Mesenchymal stem cell (in vitro differentiated cells and primary cell): Measurements from ENCODE around the gene ANKRD29.

Experiments
- DNase-seq: peaks from one replicate; pipeline ENCODE4 v3.0.0-alpha.2; 2013
- H2AFZ ChIP-seq: one replicate; pipeline ENCODE4 v1.6.1; 2013; ENCODE audit warnings: low read depth, mild to moderate bottlenecking, control low read depth, inconsistent platforms, low read length, moderate library complexity
- H2AK5ac ChIP-seq: 2 replicates; pipeline ENCODE4 v1.6.1; 2013; ENCODE audit warnings: low read length, moderate library complexity, mild to moderate bottlenecking, inconsistent platforms; ENCODE audit not compliant: severe bottlenecking
- H2BK120ac ChIP-seq: one replicate; pipeline ENCODE4 v1.6.1; 2013; ENCODE audit warnings: low read depth, mild to moderate bottlenecking, inconsistent platforms, low read length, moderate library complexity
- H2BK12ac ChIP-seq, 2 experiments: one replicate each; pipeline ENCODE4 v1.6.1; 2013; ENCODE audit warnings: inconsistent platforms in 2 of 2, low read length in 2 of 2, mild to moderate bottlenecking in 2 of 2, moderate library complexity in 2 of 2, control low read depth in 1 of 2
- H2BK15ac ChIP-seq: one replicate; pipeline ENCODE4 v1.6.1; 2013; ENCODE audit warnings: mild to moderate bottlenecking, low read depth, inconsistent platforms; ENCODE audit not compliant: poor library complexity, severe bottlenecking
- H2BK5ac ChIP-seq: 2 replicates; pipeline ENCODE4 v1.6.1; 2013; ENCODE audit warnings: low read depth, mild to moderate bottlenecking, low read length, control low read depth, inconsistent platforms; ENCODE audit not compliant: poor library complexity, severe bottlenecking
- H3K14ac ChIP-seq, 2 experiments: one replicate each; pipeline ENCODE4 v1.6.1; 2013; ENCODE audit warnings: inconsistent platforms in 2 of 2, low read length in 2 of 2, control low read depth in 1 of 2, mild to moderate bottlenecking in 1 of 2, moderate library complexity in 1 of 2
- H3K18ac ChIP-seq, 2 experiments: one replicate each; pipeline ENCODE4 v1.6.1; 2013; ENCODE audit warnings: inconsistent platforms in 2 of 2, low read length in 2 of 2, control low read depth in 1 of 2, low read depth in 1 of 2, mild to moderate bottlenecking in 1 of 2
- H3K23ac ChIP-seq, 2 experiments: one replicate each; pipeline ENCODE4 v1.6.1; 2013; ENCODE audit warnings: inconsistent platforms in 2 of 2, low read length in 2 of 2, mild to moderate bottlenecking in 2 of 2, moderate library complexity in 2 of 2, control low read depth in 1 of 2
- H3K27ac ChIP-seq: 2 replicates; pipeline ENCODE4 v1.5.1; 2013; ENCODE audit warnings: mild to moderate bottlenecking, moderate library complexity, low read length, control low read depth, inconsistent platforms; ENCODE audit not compliant: poor library complexity, severe bottlenecking
- H3K27me3 ChIP-seq, 2 experiments: 2 replicates each; pipeline versions ENCODE4 v1.6.1 to v1.7.0; 2013; ENCODE audit warnings: low read length in 2 of 2, mild to moderate bottlenecking in 2 of 2, moderate library complexity in 2 of 2, control low read depth in 1 of 2, inconsistent platforms in 1 of 2; ENCODE audit not compliant: control insufficient read depth in 1 of 2, insufficient read depth in 1 of 2
- H3K36me3 ChIP-seq, 2 experiments: 2 replicates each; pipeline versions ENCODE4 v1.6.1 to v1.7.0; 2013; ENCODE audit warnings: low read length in 2 of 2, control low read depth in 1 of 2, inconsistent platforms in 1 of 2, low read depth in 1 of 2, mild to moderate bottlenecking in 1 of 2; ENCODE audit not compliant: insufficient read depth in 2 of 2, control insufficient read depth in 1 of 2
- H3K4ac ChIP-seq, 2 experiments: one replicate each; pipeline ENCODE4 v1.6.1; 2013; ENCODE audit warnings: inconsistent platforms in 2 of 2, low read length in 2 of 2, mild to moderate bottlenecking in 2 of 2, moderate library complexity in 2 of 2, control low read depth in 1 of 2, low read depth in 1 of 2
- H3K4me1 ChIP-seq: 2 replicates; pipeline ENCODE4 v1.6.1; 2013; ENCODE audit warnings: low read depth, low read length, control low read depth; ENCODE audit not compliant: control insufficient read depth, insufficient read depth
- H3K4me2 ChIP-seq: 2 replicates; pipeline ENCODE4 v1.6.1; 2013; ENCODE audit warnings: low read length, mild to moderate bottlenecking, inconsistent platforms; ENCODE audit not compliant: poor library complexity, severe bottlenecking
- H3K4me3 ChIP-seq, 2 experiments: 2 replicates each; pipeline versions ENCODE4 v1.5.1 to v1.7.0; 2013; ENCODE audit warnings: low read length in 2 of 2, mild to moderate bottlenecking in 2 of 2, control low read depth in 1 of 2, low read depth in 1 of 2; ENCODE audit not compliant: insufficient read depth in 1 of 2
- H3K79me1 ChIP-seq: replicated peaks from 2 replicates; pipeline ENCODE4 v1.6.1; 2013; ENCODE audit warnings: mild to moderate bottlenecking, control low read depth, low read length, inconsistent platforms; ENCODE audit not compliant: poor library complexity, severe bottlenecking
- H3K9ac ChIP-seq: 2 replicates; pipeline ENCODE4 v1.7.0; 2013; ENCODE audit warnings: mild to moderate bottlenecking, low read length, moderate library complexity
- H3K9me3 ChIP-seq: 2 replicates; pipeline ENCODE4 v1.7.0; 2013; ENCODE audit warnings: mild to moderate bottlenecking, low read length; ENCODE audit not compliant: control insufficient read depth
- H4K8ac ChIP-seq: one replicate; pipeline ENCODE4 v1.6.1; 2013; ENCODE audit warnings: inconsistent platforms, mild to moderate bottlenecking, low read length, moderate library complexity
- H4K91ac ChIP-seq: one replicate; pipeline ENCODE4 v1.6.1; 2013; ENCODE audit warnings: mild to moderate bottlenecking, low read length, inconsistent platforms
- WGBS: methylation state at CpG from one replicate; pipeline ENCODE4 v1.1.7; 2013; ENCODE audit warnings: mixed read lengths; 5-methylcytosine and 5-hydroxymethylcytosine counted together

ANKRD29 gene

GRCh38 chr18:23635283-23636070 lies 27.2 kb downstream of the ANKRD29 start:
- H2AK5ac ChIP-seq: no peak overlapping the region
- H2BK12ac ChIP-seq: no peak overlapping the region
- H3K9ac ChIP-seq: no peak overlapping the region
- H4K8ac ChIP-seq: no peak overlapping the region
- H2BK5ac ChIP-seq: no peak overlapping the region
- no peak overlapping the region for H3K18ac ChIP-seq
- H2BK15ac ChIP-seq: no peak overlapping the region
- H3K23ac ChIP-seq: no peak overlapping the region
- H3K27me3 ChIP-seq: no peaks in the 10 kb centered on the region
- H2BK120ac ChIP-seq: no peak overlapping the region
- peaks cover 0 to 14% of the 10 kb centered on the region in 2 experiments for H3K36me3 ChIP-seq
- H3K4me3 ChIP-seq: no peak overlapping the region
- no peak overlapping the region for H3K4me2 ChIP-seq
- DNase-seq: no peak
- H3K27ac ChIP-seq: no peak overlapping the region
- H4K91ac ChIP-seq: no peak overlapping the region
- no peak overlapping the region for H2AFZ ChIP-seq
- H3K4ac ChIP-seq: no peak overlapping the region
- H3K9me3 ChIP-seq: no peaks in the 10 kb centered on the region
- H3K79me1 ChIP-seq: no peaks in the 10 kb centered on the region
- H3K4me1 ChIP-seq: peaks cover 5% of the 10 kb centered on the region
- no peak overlapping the region for H3K14ac ChIP-seq
- 62% methylated on average over 3 of the region's 6 CpGs for WGBS

- Histone ChIP-seq H3K14ac (no peak overlapping the region), H2BK15ac (no peak overlapping the region), H3K23ac (no peak overlapping the region), H3K4me2 (no peak overlapping the region), H2BK12ac (no peak overlapping the region), H4K8ac (no peak overlapping the region), H2AK5ac (no peak overlapping the region), H3K27ac (no peak overlapping the region), H3K9ac (no peak overlapping the region), H3K27me3 (no peaks in the 10 kb centered on the region), H3K4ac (no peak overlapping the region), H3K36me3 (peaks cover 0 to 13% of the 10 kb centered on the region in 2 experiments), H2BK120ac (no peak overlapping the region), H3K9me3 (no peaks in the 10 kb centered on the region), H2AFZ (no peak overlapping the region), H3K79me1 (no peaks in the 10 kb centered on the region), H2BK5ac (no peak overlapping the region), H4K91ac (no peak overlapping the region), H3K4me1 (peaks cover 8% of the 10 kb centered on the region), H3K18ac (no peak overlapping the region), H3K4me3 (no peak overlapping the region)
- DNase-seq: no peak
- WGBS: 96% methylated on average over 3 of the region's 3 CpGs
These were observed 28.0 kb downstream of the ANKRD29 start for GRCh38 chr18:23634692-23635091.

- no peak overlapping the region for H3K14ac ChIP-seq
- H3K27me3 ChIP-seq: no peaks in the 10 kb centered on the region
- no CpG with 5 or more reads among the region's 1 CpG for WGBS
- no peak overlapping the region for H3K18ac ChIP-seq
- no peaks in the 10 kb centered on the region for H3K79me1 ChIP-seq
- peak overlapping the region; percentile 33 for H2AK5ac ChIP-seq
- no peak for DNase-seq
- no peak overlapping the region for H2AFZ ChIP-seq
- H3K4me1 ChIP-seq: peaks cover 12% of the 10 kb centered on the region
- no peak overlapping the region for H3K9ac ChIP-seq
- H4K91ac ChIP-seq: no peak overlapping the region
- H3K23ac ChIP-seq: no peak overlapping the region
- H3K4me2 ChIP-seq: no peak overlapping the region
- H3K4me3 ChIP-seq: no peak overlapping the region
- H2BK15ac ChIP-seq: no peak overlapping the region
- no peak overlapping the region for H3K27ac ChIP-seq
- H3K9me3 ChIP-seq: no peaks in the 10 kb centered on the region
- H3K4ac ChIP-seq: no peak overlapping the region
- no peak overlapping the region for H2BK5ac ChIP-seq
- H4K8ac ChIP-seq: no peak overlapping the region
- no peak overlapping the region for H2BK12ac ChIP-seq
- peaks cover 0 to 29% of the 10 kb centered on the region in 2 experiments for H3K36me3 ChIP-seq
- no peak overlapping the region for H2BK120ac ChIP-seq
These were observed 30.1 kb downstream of the ANKRD29 start for GRCh38 chr18:23632615-23633014.

GRCh38 chr18:23631746-23632145 lies 31.0 kb downstream of the ANKRD29 start:
- Histone ChIP-seq H2BK120ac (no peak overlapping the region), H3K14ac (no peak overlapping the region), H3K27me3 (no peaks in the 10 kb centered on the region), H2BK15ac (no peak overlapping the region), H3K4me1 (peaks cover 12% of the 10 kb centered on the region), H3K27ac (no peak overlapping the region), H3K9me3 (no peaks in the 10 kb centered on the region), H4K91ac (no peak overlapping the region), H2AK5ac (peak overlapping the region; percentile 11), H3K9ac (no peak overlapping the region), H2BK12ac (no peak overlapping the region), H3K4me3 (no peak overlapping the region), H3K36me3 (peaks cover 0 to 29% of the 10 kb centered on the region in 2 experiments), H2AFZ (no peak overlapping the region), H3K4ac (no peak overlapping the region), H3K18ac (no peak overlapping the region), H4K8ac (no peak overlapping the region), H3K4me2 (no peak overlapping the region), H3K79me1 (no peaks in the 10 kb centered on the region), H2BK5ac (no peak overlapping the region), H3K23ac (no peak overlapping the region)
- no peak for DNase-seq
- WGBS: 50% methylated on average over 11 of the region's 11 CpGs
